GM12801 (cell line): ENCODE data around the gene OR52W1.

ENCODE experiments used
- CTCF ChIP-seq: IDR thresholded peaks from one replicate; pipeline ENCODE4 v1.5.1; 2011; ENCODE audit warnings: control low read depth; ENCODE audit not compliant: insufficient read length; ENCODE audit errors: extremely low read depth

Gene OR52W1

DNA sequence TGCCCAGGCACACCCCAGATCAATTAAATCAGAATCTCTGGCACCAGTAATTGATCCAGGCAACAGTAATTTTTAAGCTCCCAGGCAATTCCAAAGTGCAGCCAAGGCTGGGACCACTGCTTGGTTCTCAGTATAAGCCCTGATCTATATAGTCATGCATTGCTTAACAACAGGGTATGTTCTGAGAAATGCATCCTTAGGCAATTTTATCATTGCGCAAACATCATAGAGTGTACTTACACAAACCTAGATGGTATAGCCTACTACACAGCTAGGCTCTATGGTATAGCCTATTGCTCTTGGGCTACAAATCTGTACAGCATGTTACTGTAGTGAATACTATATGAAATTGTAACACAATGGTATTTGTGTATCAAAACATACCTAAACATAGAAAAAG lies 5.7 kb downstream of the OR52W1 start:
- TF ChIP-seq CTCF, result no peak

DNA sequence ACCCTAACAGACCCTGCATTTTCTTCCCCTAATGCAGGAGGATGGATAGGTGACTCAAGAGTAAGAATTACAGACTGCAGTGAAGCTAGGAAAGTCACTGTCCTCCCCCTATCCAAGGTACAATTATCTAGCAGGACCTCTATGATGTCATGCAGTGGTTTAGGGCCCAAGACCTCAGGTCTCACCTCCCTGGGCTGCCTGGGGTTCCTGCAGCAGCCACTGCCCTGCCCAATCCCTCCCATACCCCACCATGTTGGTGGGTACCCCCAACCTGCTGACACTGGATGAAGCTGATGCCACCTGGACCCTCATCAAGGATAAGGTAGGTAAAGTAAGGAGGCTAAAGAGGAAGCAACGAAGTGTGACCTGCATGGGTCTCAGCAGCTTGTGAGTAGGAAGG lies 6.3 kb downstream of the OR52W1 start, which contains the start of gene C11orf42:
Gene C11orf42 (plus strand): TSS at position 192 of the 400 bp plus-strand sequence. CDS start 59 bp downstream, at position 251.
- TF ChIP-seq CTCF, result no peak

DNA sequence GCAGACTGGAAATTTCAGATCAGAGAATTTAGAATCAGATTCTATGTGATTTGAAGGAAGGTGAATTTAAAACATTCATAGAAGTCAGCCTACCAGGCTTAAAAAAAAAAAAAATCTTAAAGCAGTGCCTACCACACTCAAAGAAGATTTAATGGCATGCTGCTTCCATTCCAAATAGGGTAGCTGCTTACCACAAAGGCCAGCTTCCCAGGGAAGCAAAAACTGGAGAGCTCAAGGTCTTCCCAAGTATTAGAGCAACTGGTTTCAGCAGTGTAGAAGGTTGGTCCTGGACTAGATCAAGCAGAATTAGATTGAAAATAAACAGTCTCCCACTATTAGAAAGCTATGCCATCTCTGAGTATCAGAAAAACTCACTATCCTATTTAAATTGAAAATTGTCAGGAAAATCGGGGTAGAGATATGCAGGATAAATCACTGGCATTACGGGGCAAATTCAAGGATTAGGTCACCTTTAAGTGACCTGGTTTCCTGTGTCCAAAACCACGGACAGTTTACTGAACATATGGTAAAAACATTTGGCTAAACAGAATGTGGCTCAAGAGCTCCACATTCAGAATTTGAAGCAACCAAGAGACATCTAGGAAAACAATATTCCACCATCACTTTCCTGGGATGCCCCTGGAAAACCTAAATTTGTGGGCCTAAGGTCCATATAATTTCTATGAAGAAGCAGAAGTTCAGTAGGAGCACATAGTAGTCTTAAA lies 7.6 kb downstream of the OR52W1 start:
- no peak for TF ChIP-seq CTCF

- TF ChIP-seq CTCF, result no peak
Observed at GRCh38 chr11:6209801-6210200, 10.8 kb downstream of the OR52W1 start.

GRCh38 chr11:6210274-6210955 lies 11.4 kb downstream of the OR52W1 start:
- no peak for TF ChIP-seq CTCF

DNA sequence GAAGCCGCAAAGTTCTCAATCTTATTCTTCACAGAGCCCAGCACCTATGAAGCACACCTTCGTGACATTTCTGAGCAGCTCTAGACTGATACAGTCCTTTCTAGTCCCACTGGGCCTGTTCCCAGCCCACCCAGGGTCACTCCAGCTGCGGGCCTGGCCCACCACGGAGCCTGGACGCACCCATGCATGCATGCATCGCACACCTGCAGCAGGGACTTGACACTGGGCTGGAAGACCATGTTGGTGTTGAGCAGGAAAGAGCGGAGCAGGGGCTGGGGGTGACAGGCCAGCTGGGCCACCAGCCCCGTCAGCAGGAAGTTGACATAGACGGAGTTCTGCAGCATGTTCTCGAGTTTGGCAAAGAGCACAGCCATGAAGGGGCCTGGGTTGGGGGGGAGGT lies 15.5 kb downstream of the OR52W1 start:
- no peak for TF ChIP-seq CTCF

DNA sequence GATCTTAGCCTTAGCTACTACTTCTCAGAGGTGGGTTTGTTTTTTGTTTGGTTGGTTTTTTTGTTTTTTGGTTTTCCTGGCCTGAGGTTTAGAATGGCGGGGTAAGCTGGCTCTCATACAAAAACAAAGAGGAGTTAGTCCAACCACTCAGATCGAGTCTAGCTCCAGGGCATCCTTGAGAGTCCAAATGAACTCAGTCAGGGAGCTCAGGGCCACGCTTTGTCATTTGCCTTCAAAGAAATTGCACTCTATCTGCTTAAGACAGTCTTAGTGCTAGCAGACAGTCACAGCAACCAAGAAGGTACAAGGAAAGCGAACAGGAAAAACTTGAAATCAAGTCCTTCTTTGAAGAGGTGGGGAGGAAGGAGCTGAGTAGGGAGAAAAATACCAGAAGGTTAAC lies 17.5 kb downstream of the OR52W1 start:
- no peak for TF ChIP-seq CTCF
